Measurements from ENCODE around the gene ZC3H8.
A peak's percentile ranks its signal among the peaks of the same experiment; 100 is the strongest.

The ZC3H8 gene

DNA sequence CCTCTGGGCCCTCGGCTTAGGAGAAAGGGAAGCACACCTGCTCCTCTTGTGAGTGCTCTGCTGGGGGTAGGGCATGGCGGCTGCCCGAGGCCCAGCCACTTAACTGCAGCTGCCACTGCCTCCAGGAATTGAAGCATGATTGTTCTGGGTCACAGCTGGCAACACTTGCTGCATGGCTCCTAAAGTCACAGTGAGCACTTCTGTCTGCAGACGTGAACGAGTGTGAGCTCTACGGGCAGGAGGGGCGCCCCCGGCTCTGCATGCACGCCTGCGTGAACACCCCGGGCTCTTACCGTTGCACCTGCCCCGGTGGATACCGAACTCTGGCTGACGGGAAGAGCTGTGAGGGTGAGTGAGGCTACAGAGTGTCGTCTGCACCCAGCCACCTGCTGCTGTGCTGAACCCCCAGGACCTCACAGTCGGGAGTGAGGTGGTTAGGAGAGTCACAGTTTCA is 72.2 kb downstream of the ZC3H8 start:
- 0 out of 2 replicates have a peak overlapping the region, but pooled peaks have one; percentile 27 for H2AFZ ChIP-seq (ENCODE audit: low read depth, low read length)
- no peaks in the 10 kb centered on the region for H3K79me2 ChIP-seq (ENCODE audit: insufficient read depth, low read length)
- ATAC-seq (ENCODE audit: insufficient read depth, low read depth) (peak; percentile 76), DNase-seq (peak; percentile 42)
- no peak overlapping the region for H3K9ac ChIP-seq (ENCODE audit: low read depth, low read length)
- no peak overlapping the region for H3K4me3 ChIP-seq (ENCODE audit: low read depth in 1 of 2, low read length in 2 of 2)
- no peaks in the 10 kb centered on the region for H3K27me3 ChIP-seq (ENCODE audit: insufficient read depth, low read length, poor library complexity)
- H3K4me2 ChIP-seq (ENCODE audit: insufficient read depth, low read length), result no peak overlapping the region
- H3K4me1 ChIP-seq (ENCODE audit: insufficient read depth, low read length), result peaks cover 26% of the 10 kb centered on the region
- TF ChIP-seq EZH2 (IDR thresholded peaks at IDR 0.05; ENCODE audit: borderline replicate concordance, low read depth, low read length, severe bottlenecking), result no peak
- TF ChIP-seq, protein P1, sequence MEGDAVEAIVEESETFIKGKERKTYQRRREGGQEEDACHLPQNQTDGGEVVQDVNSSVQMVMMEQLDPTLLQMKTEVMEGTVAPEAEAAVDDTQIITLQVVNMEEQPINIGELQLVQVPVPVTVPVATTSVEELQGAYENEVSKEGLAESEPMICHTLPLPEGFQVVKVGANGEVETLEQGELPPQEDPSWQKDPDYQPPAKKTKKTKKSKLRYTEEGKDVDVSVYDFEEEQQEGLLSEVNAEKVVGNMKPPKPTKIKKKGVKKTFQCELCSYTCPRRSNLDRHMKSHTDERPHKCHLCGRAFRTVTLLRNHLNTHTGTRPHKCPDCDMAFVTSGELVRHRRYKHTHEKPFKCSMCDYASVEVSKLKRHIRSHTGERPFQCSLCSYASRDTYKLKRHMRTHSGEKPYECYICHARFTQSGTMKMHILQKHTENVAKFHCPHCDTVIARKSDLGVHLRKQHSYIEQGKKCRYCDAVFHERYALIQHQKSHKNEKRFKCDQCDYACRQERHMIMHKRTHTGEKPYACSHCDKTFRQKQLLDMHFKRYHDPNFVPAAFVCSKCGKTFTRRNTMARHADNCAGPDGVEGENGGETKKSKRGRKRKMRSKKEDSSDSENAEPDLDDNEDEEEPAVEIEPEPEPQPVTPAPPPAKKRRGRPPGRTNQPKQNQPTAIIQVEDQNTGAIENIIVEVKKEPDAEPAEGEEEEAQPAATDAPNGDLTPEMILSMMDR (IDR thresholded peaks at IDR 0.05; ENCODE audit: borderline replicate concordance, extremely low read depth, low read length, poor library complexity, severe bottlenecking), result no peak
- no peaks in the 10 kb centered on the region for H4K20me1 ChIP-seq (ENCODE audit: insufficient read depth, low read length)
- H3K9me3 ChIP-seq (ENCODE audit: insufficient read depth, low read length, severe bottlenecking), result no peaks in the 10 kb centered on the region
- H3K27ac ChIP-seq (ENCODE audit: low read length), result peak overlapping the region; percentile 25; the same call in 1 of the 2 replicates
- H3K36me3 ChIP-seq (ENCODE audit: insufficient read depth, low read length), result no peaks in the 10 kb centered on the region

DNA sequence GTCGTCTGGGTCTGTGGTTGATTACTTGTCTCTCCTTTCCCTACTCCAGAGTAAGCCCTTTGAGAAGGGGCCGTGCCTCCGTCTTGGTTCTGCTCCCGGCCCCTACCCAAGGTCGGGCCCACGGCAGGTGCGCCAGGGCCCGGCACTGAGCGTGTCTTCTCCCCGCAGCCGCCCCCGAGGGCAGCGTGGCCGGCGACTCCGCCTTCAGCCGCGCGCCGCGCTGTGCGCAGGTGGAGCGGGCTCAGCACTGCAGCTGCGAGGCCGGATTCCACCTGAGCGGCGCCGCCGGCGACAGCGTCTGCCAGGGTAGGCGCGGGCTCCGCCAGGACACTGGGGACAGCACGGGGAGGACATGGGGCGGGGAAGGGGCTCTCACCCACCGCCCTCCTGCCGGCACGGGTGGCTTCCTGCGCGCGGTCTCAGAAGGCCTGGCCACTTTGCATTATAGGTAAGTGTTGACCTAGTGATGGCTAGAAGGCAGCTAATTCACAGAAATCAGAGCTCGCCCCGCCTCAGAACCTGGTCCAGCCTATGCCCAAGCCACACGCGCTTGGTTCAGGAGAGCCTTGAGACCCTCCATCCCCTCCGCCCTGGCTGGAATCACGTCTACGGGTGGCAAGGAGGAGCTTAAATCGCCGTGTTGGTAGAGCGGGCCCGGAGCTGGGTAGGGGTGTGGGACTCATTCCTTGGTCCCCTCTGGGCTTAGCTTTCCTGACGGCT is 73.1 kb downstream of the ZC3H8 start:
- TF ChIP-seq, protein P1 (IDR thresholded peaks at IDR 0.05; ENCODE audit: borderline replicate concordance, extremely low read depth, low read length, poor library complexity, severe bottlenecking), result no peak
- TF ChIP-seq EZH2 (IDR thresholded peaks at IDR 0.05; ENCODE audit: borderline replicate concordance, low read depth, low read length, severe bottlenecking), result no peak
- no peaks in the 10 kb centered on the region for H4K20me1 ChIP-seq (ENCODE audit: insufficient read depth, low read length)
- ATAC-seq (ENCODE audit: insufficient read depth, low read depth) (no peak), DNase-seq (no peak)
- no peaks in the 10 kb centered on the region for H3K27me3 ChIP-seq (ENCODE audit: insufficient read depth, low read length, poor library complexity)
- H3K9me3 ChIP-seq (ENCODE audit: insufficient read depth, low read length, severe bottlenecking), result no peaks in the 10 kb centered on the region
- H3K27ac ChIP-seq (ENCODE audit: low read length), result no peak overlapping the region
- H3K4me2 ChIP-seq (ENCODE audit: insufficient read depth, low read length), result no peak overlapping the region
- H3K79me2 ChIP-seq (ENCODE audit: insufficient read depth, low read length), result no peaks in the 10 kb centered on the region
- no peak overlapping the region for H3K4me3 ChIP-seq (ENCODE audit: low read depth in 1 of 2, low read length in 2 of 2)
- H3K4me1 ChIP-seq (ENCODE audit: insufficient read depth, low read length), result peaks cover 20% of the 10 kb centered on the region
- no peaks in the 10 kb centered on the region for H3K36me3 ChIP-seq (ENCODE audit: insufficient read depth, low read length)
- H2AFZ ChIP-seq (ENCODE audit: low read depth, low read length), result no peak overlapping the region
- H3K9ac ChIP-seq (ENCODE audit: low read depth, low read length), result no peak overlapping the region

DNA sequence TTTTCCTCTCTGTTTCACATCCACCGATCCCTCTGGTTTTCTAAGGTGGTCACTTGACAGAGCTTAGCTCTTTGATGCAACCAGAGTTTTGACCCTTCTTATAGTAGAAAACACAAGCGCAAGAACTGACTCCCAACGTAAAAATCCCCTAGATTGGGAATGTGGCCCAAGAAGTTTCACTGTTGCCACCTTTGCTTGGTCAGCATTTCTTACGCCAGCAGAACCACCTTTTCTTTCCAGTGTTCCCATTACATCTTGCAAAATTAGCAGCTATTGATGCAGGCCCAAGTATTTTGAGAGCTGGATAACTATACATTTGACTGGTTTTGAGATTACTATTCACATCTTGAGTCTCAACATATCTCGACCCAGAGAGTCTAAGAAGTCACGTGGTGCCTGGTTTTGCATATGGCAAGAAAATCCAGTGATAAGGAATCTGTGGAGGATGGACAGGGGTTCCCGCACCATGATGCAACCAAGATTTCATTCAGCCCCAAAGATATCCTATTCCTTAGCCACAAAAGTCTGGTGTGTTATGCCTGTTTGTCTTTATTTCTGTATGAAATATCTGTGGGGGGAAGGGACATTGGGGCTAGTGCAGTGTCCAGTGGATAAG is 78.8 kb downstream of the ZC3H8 start:
- H3K36me3 ChIP-seq (ENCODE audit: insufficient read depth, low read length), result no peaks in the 10 kb centered on the region
- no peaks in the 10 kb centered on the region for H3K4me1 ChIP-seq (ENCODE audit: insufficient read depth, low read length)
- DNase-seq, result no peak
- H3K4me3 ChIP-seq (ENCODE audit: low read depth in 1 of 2, low read length in 2 of 2), result no peak overlapping the region
- no peak overlapping the region for H3K27ac ChIP-seq (ENCODE audit: low read length)
- H2AFZ ChIP-seq (ENCODE audit: low read depth, low read length), result no peak overlapping the region
- H3K9me3 ChIP-seq (ENCODE audit: insufficient read depth, low read length, severe bottlenecking), result no peaks in the 10 kb centered on the region
- no peak overlapping the region for H3K9ac ChIP-seq (ENCODE audit: low read depth, low read length)
- H3K79me2 ChIP-seq (ENCODE audit: insufficient read depth, low read length), result no peaks in the 10 kb centered on the region
- no peaks in the 10 kb centered on the region for H3K27me3 ChIP-seq (ENCODE audit: insufficient read depth, low read length, poor library complexity)
- TF ChIP-seq, protein P1 (IDR thresholded peaks at IDR 0.05; ENCODE audit: borderline replicate concordance, extremely low read depth, low read length, poor library complexity, severe bottlenecking), result no peak
- TF ChIP-seq EZH2 (IDR thresholded peaks at IDR 0.05; ENCODE audit: borderline replicate concordance, low read depth, low read length, severe bottlenecking), result no peak
- no peak overlapping the region for H3K4me2 ChIP-seq (ENCODE audit: insufficient read depth, low read length)
- H4K20me1 ChIP-seq (ENCODE audit: insufficient read depth, low read length), result no peaks in the 10 kb centered on the region
- no peak for ATAC-seq (ENCODE audit: insufficient read depth, low read depth)
